Colonic mucosa (tissue), 4 donors: ENCODE measurements around the gene ELL. TPM values are rescaled to one million over a fixed set of nuclear protein-coding genes. Genes with fewer than 3 reads are reported as not detected.

Experiments
- DNase-seq: peaks from one replicate; pipeline ENCODE4 v3.0.0-alpha.2; 2020
- H3K27ac ChIP-seq: fragments of 200-600 bp; one replicate; pipeline ENCODE4 v1.8.0; 2021
- H3K27me3 ChIP-seq: fragments of 200-600 bp; one replicate; pipeline ENCODE4 v1.8.0; 2021
- H3K36me3 ChIP-seq: fragments of 200-600 bp; one replicate; pipeline ENCODE4 v1.8.0; 2021
- H3K4me1 ChIP-seq: fragments of 200-600 bp; one replicate; pipeline ENCODE4 v1.8.0; 2021; ENCODE audit warnings: mild to moderate bottlenecking
- H3K4me3 ChIP-seq: fragments of 200-600 bp; one replicate; pipeline ENCODE4 v1.8.0; 2021
- H3K9ac ChIP-seq, 2 donors: one replicate each; pipeline ENCODE4 v1.7.0; 2013; ENCODE audit warnings: control low read depth in 2 of 2, low read depth in 2 of 2, low read length in 2 of 2
- H3K9me3 ChIP-seq: fragments of 200-600 bp; one replicate; pipeline ENCODE4 v1.8.0; 2021
- CTCF ChIP-seq: fragments of 200-600 bp; IDR thresholded peaks from one replicate; pipeline ENCODE4 v1.8.0; 2022; ENCODE audit warnings: antibody characterized with exemption, mild to moderate bottlenecking
- intact Hi-C: fragments of 100-400 bp; cut with DNase I; formaldehyde crosslinking; loops from one replicate; pipeline ENCODE4 v1.14.1; 2022
- total RNA-seq, 2 donors: library from RNA; stranded (reverse); fragmentation: NEBNext Ultra II Directional in 1 of 2; extraction: Animal tissue kit (Norgen Biotek cat#: 25700) in 1 of 2; gene quantifications; one replicate each; pipeline ENCODE4 v1.2.1, GENCODE V29; 2021
- donor health status: healthy.
- donor health status: DM: no; HTN: no; CAD: no.
- donor health status: DM: no; HTN: no; CAD: no.

ELL gene
- total RNA-seq, 2 donors from 2014 or later = 16.3 to 18.6 TPM

- no peak for TF ChIP-seq CTCF
- DNase-seq = no peak
- no peak overlapping the region for H3K4me3 ChIP-seq
- peak overlapping the region; percentile 74 for H3K27ac ChIP-seq
- peak overlapping the region; percentile 31 to 41 for H3K9ac ChIP-seq
- H3K36me3 ChIP-seq = no peaks in the 10 kb centered on the region
- intact Hi-C loops = no loop called here
- no peaks in the 10 kb centered on the region for H3K27me3 ChIP-seq
- H3K9me3 ChIP-seq = no peaks in the 10 kb centered on the region
- H3K4me1 ChIP-seq = peaks cover 28% of the 10 kb centered on the region
Observed at GRCh38 chr19:18477974-18478373, 43.9 kb downstream of the ELL start.

- DNase-seq = no peak
- TF ChIP-seq CTCF = no peak
- peak overlapping the region; percentile 74 for H3K27ac ChIP-seq
- H3K4me1 ChIP-seq = peaks cover 28% of the 10 kb centered on the region
- intact Hi-C loops = no loop called here
- no peaks in the 10 kb centered on the region for H3K9me3 ChIP-seq
- no peaks in the 10 kb centered on the region for H3K36me3 ChIP-seq
- no peak overlapping the region for H3K9ac ChIP-seq
- no peaks in the 10 kb centered on the region for H3K27me3 ChIP-seq
- no peak overlapping the region for H3K4me3 ChIP-seq
Observed at GRCh38 chr19:18477042-18477779, 44.7 kb downstream of the ELL start.

GRCh38 chr19:18476507-18477041 is 45.3 kb downstream of the ELL start:
- no peaks in the 10 kb centered on the region for H3K27me3 ChIP-seq
- H3K36me3 ChIP-seq = no peaks in the 10 kb centered on the region
- intact Hi-C loops = no loop called here
- H3K4me3 ChIP-seq = no peak overlapping the region
- H3K9me3 ChIP-seq = no peaks in the 10 kb centered on the region
- peak overlapping the region; percentile 74 for H3K27ac ChIP-seq
- no peak for TF ChIP-seq CTCF
- DNase-seq = no peak
- H3K9ac ChIP-seq = no peak overlapping the region
- H3K4me1 ChIP-seq = peaks cover 28% of the 10 kb centered on the region

- intact Hi-C loops = no loop called here
- H3K36me3 ChIP-seq = no peaks in the 10 kb centered on the region
- peaks cover 28% of the 10 kb centered on the region for H3K4me1 ChIP-seq
Observed at GRCh38 chr19:18475762-18476331, 46.0 kb downstream of the ELL start.

GRCh38 chr19:18475004-18475453 is 46.8 kb downstream of the ELL start:
- H3K36me3 ChIP-seq = no peaks in the 10 kb centered on the region
- peaks cover 24% of the 10 kb centered on the region for H3K4me1 ChIP-seq
- no peaks in the 10 kb centered on the region for H3K9me3 ChIP-seq
- no peak overlapping the region for H3K9ac ChIP-seq
- H3K27me3 ChIP-seq = no peaks in the 10 kb centered on the region
- no peak overlapping the region for H3K4me3 ChIP-seq
- TF ChIP-seq CTCF = no peak
- intact Hi-C loops = no loop called here
- no peak for DNase-seq
- H3K27ac ChIP-seq = peak overlapping the region; percentile 57

More at GRCh38 chr19:18475762-18476331, 46.0 kb downstream of the ELL start:
- no peak overlapping the region for H3K4me3 ChIP-seq
- no peaks in the 10 kb centered on the region for H3K9me3 ChIP-seq
- peak overlapping the region; percentile 57 for H3K27ac ChIP-seq
- H3K9ac ChIP-seq = no peak overlapping the region
- H3K27me3 ChIP-seq = no peaks in the 10 kb centered on the region
- no peak for DNase-seq
- TF ChIP-seq CTCF = no peak
